Measurements from ENCODE around the gene BBS9.
"Not testable (repeated sequence)": the region's sequence is repeated elsewhere in the genome, so short reads cannot be mapped to it uniquely, and the experiment has no call there.

Gene BBS9

GRCh38 chr7:33128990-33129805, at the start of gene BBS9:
Gene BBS9, plus strand, starts transcription at chr7:33129564. Its CDS starts 16,689 bp downstream, at chr7:33146253.
- peak; percentile 89 for DNase-seq (ENCODE audit: low spot score)

DNA sequence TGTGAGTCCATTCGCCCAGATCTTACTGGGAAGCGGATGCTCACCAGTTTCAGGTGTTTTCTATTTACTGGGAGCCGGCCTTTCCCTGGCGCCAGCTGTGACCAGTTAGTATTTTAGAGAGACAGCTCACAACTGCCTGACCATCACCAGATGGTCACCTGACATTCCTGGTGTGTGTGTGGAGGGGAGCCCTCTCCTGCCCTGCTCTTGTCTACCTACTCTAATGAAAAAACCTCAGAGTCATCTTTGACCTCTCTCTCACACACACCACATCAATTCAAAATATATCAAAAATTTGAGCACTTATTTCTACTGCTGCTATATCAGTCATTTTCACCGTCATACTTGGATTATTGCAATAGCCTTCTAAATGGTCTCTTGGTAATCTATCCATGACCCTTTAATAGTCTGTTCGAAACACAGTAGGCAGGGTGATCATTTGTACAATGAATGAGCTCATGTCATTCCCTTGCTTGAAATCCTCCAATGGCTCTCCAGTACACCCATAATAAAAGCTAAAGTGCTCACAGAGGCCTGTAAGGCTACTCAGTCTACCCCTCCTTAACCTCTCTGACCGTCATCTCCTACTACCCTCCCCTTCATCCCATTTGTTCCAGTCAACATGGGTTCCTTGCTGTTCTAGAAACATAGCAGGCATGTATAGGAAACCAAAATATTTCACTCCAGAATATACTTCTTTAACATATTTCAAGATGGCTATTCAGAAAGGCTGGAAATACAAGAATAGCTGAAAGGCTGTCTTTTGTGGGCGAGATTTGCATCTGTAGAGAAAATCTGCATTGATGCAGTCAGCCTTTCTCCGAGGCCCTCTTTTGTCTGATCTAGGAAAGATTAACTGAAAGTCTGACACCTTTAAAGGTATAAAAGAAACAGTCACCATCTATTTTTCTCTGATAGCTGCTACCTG, 49.3 kb upstream of the BBS9 start:
- DNase-seq (ENCODE audit: low spot score), result no peak

- no peak for DNase-seq (ENCODE audit: low spot score)
Observed at GRCh38 chr7:33087356-33087755, 42.0 kb upstream of the BBS9 start.

DNA sequence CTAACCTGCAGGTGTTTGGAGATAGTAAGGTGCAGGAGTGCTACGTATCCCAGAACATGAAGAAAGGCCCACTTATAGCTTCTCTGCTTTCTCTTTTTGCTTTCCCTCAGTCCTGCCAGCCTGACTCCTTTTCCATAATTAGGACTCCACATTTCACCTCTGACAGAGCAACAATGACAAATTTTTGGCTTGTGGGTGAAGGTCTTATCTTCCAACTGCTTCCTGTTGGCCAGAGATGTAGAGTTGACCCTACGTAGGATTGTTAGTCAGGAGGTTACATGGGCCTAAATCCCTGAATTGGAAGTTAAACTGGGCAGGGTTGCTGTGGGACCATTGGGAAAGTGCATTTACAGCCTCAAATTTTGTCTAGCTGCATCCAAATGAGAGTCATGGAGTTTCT, 41.5 kb upstream of the BBS9 start:
- DNase-seq (ENCODE audit: low spot score), result no peak

DNA sequence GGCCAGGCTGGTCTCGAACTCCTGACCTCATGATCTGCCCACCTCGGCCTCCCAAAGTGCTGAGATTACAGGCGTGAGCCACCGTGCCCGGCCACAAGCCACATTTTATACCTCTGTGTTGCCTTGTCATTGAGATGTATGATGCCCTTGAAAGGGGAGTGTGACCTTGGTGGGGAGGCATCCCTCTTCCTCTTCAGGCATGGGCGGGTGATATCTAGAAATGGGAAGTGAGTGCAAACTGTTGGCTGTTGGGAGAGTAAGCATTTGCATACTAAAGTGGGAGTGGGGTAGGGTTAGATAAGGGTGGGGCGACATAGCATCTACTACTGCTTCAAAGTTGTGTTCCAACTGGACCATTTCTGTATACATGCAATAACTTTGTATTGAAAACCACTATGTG, 40.2 kb upstream of the BBS9 start:
- no peak for DNase-seq (ENCODE audit: low spot score)

- no peak for DNase-seq (ENCODE audit: low spot score)
Observed at GRCh38 chr7:33091111-33091531, 38.2 kb upstream of the BBS9 start.

DNA sequence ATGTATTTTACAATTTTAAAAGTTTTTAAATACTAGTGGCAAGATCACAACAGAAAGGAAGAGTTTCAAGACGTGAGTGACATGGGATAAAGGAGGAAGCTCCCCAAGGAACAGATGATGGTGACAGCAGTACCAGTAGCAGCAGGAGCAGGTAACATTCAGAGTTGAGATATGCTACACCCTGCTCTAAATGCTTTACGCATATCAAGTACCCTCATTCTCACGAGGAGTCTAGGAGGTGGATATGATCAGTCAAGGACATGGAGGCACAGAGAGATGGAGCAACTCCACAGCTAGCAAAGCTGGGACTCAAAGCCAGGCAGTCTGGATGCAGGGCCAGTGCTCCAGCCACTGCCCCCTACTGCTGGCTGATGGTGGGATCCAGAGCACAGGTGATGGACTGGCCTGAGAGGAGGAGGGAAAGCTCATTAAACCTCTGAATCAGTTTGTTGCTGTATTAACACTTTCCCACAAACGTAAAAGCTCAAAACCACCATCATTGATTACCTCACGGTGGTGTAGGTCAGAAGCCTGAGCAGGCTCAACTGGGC, 37.6 kb upstream of the BBS9 start:
- no peak for DNase-seq (ENCODE audit: low spot score)

DNA sequence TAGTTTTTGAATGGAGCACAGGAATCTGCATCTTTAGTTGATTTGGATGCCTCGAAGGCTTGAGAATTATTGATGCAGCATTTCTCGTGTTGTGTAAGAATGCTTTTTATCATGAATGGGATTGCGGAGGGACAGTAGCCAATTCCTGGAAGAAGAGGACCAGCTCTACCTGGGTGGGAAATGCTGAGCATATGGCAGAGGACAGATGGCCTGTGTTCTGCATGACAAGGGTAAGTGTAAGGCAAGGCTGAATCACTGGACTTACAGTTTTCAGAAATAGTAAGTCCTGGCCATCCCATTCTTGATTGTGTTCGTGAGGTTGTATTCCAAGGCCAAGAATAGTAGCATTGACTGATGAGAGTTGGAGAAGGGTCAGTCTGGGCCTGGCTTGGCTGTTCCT, 36.1 kb upstream of the BBS9 start:
- no peak for DNase-seq (ENCODE audit: low spot score)

- DNase-seq (ENCODE audit: low spot score), result not testable (repeated sequence)
Observed at GRCh38 chr7:33094745-33095275, 34.6 kb upstream of the BBS9 start.

DNA sequence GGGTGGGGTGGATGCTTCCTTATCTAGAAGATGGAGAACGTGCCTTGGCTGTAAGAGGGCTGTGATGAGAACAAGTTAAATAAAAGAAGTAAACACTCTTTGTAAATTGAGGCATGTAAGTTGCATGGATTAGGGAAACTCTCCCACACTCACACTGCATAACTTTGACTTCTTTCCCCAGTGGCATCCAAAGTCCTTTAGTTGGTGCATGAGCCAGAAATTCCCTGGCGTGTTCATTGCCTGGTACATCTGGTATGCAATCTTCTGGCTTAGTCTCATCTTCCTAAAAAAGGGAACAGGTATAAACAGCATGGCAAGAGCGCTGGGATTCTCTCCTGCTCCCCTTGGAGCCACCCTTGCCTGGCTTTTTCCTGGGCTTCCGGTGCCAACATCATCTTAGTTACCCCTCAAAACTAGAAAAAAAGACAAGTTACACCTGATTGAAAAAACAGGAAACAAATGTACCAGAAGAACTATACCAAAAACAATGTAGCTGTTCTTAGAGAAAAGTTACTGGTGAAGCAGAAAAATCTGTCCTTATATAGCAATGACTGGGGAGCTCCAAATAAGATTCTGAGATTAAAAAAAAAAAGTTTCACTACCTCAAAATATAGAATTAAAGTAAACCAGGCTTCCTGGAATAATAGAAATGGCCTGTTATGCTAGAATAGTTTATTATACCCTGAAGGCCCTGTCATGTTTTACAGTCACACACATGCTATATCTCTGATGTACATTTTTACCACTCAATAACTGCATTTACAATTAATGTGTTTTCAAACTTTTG, 30.0 kb upstream of the BBS9 start:
- DNase-seq (ENCODE audit: low spot score), result no peak

DNA sequence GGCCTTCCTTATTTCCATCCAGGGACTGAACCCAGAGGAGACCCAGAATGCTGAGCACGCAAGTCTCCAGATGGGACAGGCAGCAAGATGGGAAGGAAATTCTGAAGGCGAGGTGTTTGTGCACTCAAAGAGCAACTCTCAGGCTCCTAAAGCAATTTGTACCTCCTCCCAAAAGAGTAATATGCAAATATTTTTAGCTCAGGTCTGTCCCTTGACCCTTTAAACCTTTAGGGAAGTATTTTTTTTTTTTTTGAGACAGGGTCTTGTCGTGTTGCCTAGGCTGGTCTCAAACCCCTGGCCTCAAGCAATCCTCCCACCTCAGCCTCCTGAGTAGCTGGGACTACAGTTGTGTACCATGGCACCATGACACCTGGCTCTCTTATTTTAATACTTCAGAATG, 28.6 kb upstream of the BBS9 start:
- no peak for DNase-seq (ENCODE audit: low spot score)

DNA sequence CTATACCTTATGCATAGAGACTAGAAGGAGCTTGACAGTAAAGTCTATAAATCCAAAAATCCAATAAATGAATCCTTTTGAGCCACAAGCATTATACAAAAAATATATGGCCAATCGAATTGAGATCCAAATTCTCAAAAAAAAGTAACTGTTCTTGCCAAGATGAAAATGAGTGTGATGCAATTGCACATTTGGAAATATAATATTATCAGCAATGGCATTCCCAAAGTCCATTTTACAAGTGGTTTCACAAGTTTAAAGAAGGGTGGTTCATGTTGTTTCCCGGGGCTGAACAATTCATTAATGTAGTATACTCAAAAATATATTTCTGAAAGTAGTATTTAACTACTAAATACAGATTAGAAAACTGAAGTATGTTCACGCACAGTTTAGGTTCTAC, 27.5 kb upstream of the BBS9 start:
- no peak for DNase-seq (ENCODE audit: low spot score)

DNA sequence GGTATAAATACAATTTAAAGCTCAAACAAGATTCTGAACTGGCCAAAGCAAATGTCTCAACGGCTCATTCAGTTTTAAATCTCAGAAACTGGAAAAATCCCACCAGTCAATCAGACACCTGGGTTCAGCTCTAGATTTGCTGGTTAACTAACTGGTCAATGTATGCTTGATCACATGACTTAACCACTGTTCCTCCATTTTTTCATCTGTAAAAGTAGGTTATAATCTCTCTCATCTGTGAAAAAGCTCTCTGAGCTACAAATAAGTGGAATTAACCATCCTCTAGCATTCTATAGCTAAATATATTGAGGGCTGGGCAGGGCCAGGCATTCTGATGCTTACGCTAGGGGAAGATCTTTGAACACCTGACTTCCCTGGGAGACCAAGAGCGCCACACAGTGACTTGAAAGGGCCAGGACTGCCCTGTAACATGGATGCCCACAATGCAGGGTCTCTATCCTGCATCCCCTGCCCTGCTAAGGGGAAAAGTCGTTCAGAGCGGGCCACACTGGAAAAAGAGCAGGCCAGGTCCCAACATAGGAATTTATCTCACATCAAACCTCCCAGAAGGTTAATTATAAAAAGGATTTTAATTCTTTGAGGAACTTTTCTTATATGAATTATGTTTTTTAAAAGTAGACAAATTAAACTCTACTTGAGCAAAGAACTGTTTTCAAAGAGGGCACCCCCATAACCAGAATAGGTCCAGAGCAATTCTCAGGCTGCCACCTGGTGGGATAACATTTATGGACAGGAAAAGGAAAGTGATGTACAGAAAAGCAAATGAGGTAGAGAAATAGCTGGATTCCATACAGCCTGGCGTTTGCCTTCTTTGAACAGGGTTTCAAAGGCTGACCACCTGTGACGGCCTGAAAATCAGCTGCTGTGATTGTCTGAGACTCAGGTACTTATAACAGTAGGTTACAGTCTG, 22.0 kb upstream of the BBS9 start:
- DNase-seq (ENCODE audit: low spot score), result peak; percentile 69

DNA sequence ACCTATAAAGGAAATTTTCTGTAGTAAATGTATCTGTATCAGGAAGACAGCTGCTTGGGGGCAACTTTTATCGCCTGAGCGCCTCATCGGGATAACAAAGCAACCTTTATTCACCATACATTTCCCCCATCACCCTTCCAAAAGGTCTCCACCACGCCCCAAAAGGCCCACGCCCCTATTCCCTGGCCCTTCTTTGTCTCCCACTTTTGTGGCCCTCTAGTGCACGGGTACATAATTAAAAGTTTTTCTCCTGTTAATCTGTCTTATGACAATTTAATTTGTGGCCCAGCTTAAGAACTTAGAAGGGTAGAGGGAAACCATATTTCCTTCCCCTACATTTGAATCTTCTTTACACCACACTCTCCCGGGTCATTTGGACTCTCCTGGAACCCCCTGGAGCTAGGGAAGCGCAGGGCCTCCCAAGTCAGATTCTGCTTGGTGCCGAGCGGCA, 20.8 kb upstream of the BBS9 start:
- DNase-seq (ENCODE audit: low spot score), result peak; percentile 11

GRCh38 chr7:33109005-33109757, 20.2 kb upstream of the BBS9 start, which contains the start of gene RP9:
Gene RP9, minus strand, starts transcription at chr7:33109404. Its CDS starts 32 bp downstream, at chr7:33109372.
- DNase-seq (ENCODE audit: low spot score), result peak; percentile 73

- no peak for DNase-seq (ENCODE audit: low spot score)
Observed at GRCh38 chr7:33109758-33110238, 19.6 kb upstream of the BBS9 start.

DNA sequence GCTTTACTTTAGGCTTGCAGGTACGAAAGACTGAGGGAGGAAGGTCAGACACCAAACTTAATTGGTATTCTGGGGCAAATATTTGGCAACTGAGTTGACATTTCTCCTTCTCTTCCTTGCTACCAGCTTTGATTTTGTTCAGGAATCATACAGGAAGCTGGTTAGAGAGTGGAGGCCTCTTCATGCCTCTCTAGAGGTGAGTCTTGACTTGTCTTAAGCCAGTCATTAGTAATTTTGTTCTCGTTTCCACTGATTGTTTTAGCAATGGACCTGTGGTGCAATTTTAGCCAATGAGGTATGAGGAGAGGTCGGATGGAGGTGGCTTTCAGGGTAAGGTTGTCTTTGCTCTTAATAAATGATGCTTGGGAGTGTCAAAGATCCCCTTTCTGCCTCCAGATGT, 17.8 kb upstream of the BBS9 start:
- DNase-seq (ENCODE audit: low spot score), result no peak

DNA sequence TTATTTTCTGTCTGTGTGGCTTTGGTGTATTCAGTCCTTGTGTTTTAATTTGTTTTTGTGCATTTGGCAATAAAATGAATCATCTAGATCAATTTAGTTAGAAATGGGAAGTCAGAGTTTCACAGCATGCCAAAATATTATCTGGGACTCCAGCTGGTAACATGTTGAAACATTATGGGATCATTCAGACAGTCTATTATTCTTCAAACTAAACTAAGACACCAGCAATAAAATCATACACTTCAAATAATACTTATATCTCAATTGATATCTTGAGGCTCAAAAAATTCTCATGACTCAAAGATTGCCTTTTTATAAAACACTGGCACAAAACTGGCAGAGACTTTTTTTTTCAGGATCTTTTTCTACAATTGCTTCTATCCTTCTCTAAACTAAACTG, 14.4 kb upstream of the BBS9 start:
- no peak for DNase-seq (ENCODE audit: low spot score)

DNA sequence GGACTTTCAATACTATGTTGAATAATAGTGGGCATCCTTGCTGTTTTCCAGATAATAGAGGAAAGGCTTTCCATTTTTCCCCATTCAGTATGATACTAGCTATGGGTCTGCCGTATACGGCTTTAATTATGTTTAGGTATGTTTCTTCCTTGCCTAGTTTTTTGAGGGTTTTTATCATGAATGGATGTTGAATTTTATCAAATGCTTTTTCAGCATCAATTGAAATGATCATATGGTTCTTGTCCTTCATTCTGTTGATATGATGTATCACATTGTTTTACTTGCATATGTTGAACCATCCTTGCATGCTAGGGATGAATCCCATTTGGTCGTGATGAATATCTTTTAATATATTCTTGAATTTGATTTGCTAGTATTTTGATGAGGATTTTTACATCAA, 11.0 kb upstream of the BBS9 start:
- no peak for DNase-seq (ENCODE audit: low spot score)
